ENCODE data around the gene KLRK1.

The KLRK1 gene

GRCh38 chr12:10362828-10363657, 26.8 kb downstream of the KLRK1 start (continued):
- TF ChIP-seq, protein P1, sequence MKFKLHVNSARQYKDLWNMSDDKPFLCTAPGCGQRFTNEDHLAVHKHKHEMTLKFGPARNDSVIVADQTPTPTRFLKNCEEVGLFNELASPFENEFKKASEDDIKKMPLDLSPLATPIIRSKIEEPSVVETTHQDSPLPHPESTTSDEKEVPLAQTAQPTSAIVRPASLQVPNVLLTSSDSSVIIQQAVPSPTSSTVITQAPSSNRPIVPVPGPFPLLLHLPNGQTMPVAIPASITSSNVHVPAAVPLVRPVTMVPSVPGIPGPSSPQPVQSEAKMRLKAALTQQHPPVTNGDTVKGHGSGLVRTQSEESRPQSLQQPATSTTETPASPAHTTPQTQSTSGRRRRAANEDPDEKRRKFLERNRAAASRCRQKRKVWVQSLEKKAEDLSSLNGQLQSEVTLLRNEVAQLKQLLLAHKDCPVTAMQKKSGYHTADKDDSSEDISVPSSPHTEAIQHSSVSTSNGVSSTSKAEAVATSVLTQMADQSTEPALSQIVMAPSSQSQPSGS (tag by site-specific recombination; IDR thresholded peaks at IDR 0.05; ENCODE audit: low read depth), result peak; percentile 90
- no peak for TF ChIP-seq ZNF404 (tag by site-specific recombination; IDR thresholded peaks at IDR 0.05)
- TF ChIP-seq IKZF3 (tag by site-specific recombination; IDR thresholded peaks at IDR 0.05), result peak; percentile 81
- TF ChIP-seq ZNF416 (tag by site-specific recombination; IDR thresholded peaks at IDR 0.05), result no peak
- 0 out of 2 replicates have a peak, but pooled peaks have one; percentile 22 for TF ChIP-seq ZNF341 (tag by site-specific recombination; IDR thresholded peaks at IDR 0.05; ENCODE audit: low read depth)
- TF ChIP-seq KLF10 (tag by site-specific recombination; IDR thresholded peaks at IDR 0.05), result no peak; the same call in 1 of the 2 replicates
- no peak for TF ChIP-seq ZFP69B (tag by site-specific recombination; IDR thresholded peaks at IDR 0.05)
- TF ChIP-seq ZNF26 (tag by site-specific recombination; IDR thresholded peaks at IDR 0.05), result no peak
- TF ChIP-seq ZNF654 (tag by site-specific recombination; IDR thresholded peaks at IDR 0.05; ENCODE audit: low read depth), result no peak
- no peak for TF ChIP-seq MEIS1 (CRISPR knock-in tag; IDR thresholded peaks at IDR 0.05; ENCODE audit: borderline replicate concordance)
- TF ChIP-seq TRIM28 (IDR thresholded peaks at IDR 0.05; ENCODE audit: borderline replicate concordance, low read length), result no peak
- no peak for TF ChIP-seq ZNF521 (tag by site-specific recombination; IDR thresholded peaks at IDR 0.05)
- no peak for TF ChIP-seq ZNF596 (tag by site-specific recombination; IDR thresholded peaks at IDR 0.05)
- TF ChIP-seq ZNF777 (tag by site-specific recombination; IDR thresholded peaks at IDR 0.05; ENCODE audit: borderline replicate concordance), result no peak
- no peak for TF ChIP-seq ZSCAN16 (tag by site-specific recombination; IDR thresholded peaks at IDR 0.05)
- no peak for TF ChIP-seq ZNF426 (tag by site-specific recombination; IDR thresholded peaks at IDR 0.05)
- TF ChIP-seq ZNF677 (tag by site-specific recombination; IDR thresholded peaks at IDR 0.05), result no peak
- no peak for TF ChIP-seq ZNF175 (tag by site-specific recombination; IDR thresholded peaks at IDR 0.05)
- no peak for TF ChIP-seq ZNF768 (tag by site-specific recombination; IDR thresholded peaks at IDR 0.05)
- no peak for TF ChIP-seq ZNF518A (tag by site-specific recombination; conservative IDR thresholded peaks at IDR 0.05; ENCODE audit: low read depth)
- no peak for TF ChIP-seq HIC1 (tag by site-specific recombination; IDR thresholded peaks at IDR 0.05)
- no peak for TF ChIP-seq ZFHX2 (tag by site-specific recombination; conservative IDR thresholded peaks at IDR 0.05)
- no peak for TF ChIP-seq ZNF184 (tag by site-specific recombination; IDR thresholded peaks at IDR 0.05)
- TF ChIP-seq ZNF639 (tag by site-specific recombination; IDR thresholded peaks at IDR 0.05), result no peak
- no peak for TF ChIP-seq ZNF558 (tag by site-specific recombination; IDR thresholded peaks at IDR 0.05)
- TF ChIP-seq SP3 (tag by site-specific recombination; IDR thresholded peaks at IDR 0.05), result no peak

All from HEK293 (cell line).